KMS-11 (cell line): ENCODE results near the gene DENND1A.

Experiments
- H2AFZ ChIP-seq: fragments of 200-600 bp; sonication (generic); 2 replicates; pipeline ENCODE4 v1.6.1; 2016; ENCODE audit warnings: antibody characterized with exemption, mixed run types, low read depth
- H3K27ac ChIP-seq: fragments of 200-600 bp; sonication (generic); 2 replicates; pipeline ENCODE4 v1.6.1; 2016; ENCODE audit warnings: mild to moderate bottlenecking, mixed run types
- H3K27me3 ChIP-seq: fragments of 200-600 bp; sonication (generic); 2 replicates; pipeline ENCODE4 v1.6.1; 2017; ENCODE audit warnings: mild to moderate bottlenecking, low read depth, mixed run types, moderate library complexity; ENCODE audit not compliant: insufficient read depth
- H3K36me3 ChIP-seq: fragments of 200-600 bp; sonication (generic); 2 replicates; pipeline ENCODE4 v1.6.1; 2017; ENCODE audit warnings: mild to moderate bottlenecking, mixed run types; ENCODE audit not compliant: insufficient read depth
- H3K4me1 ChIP-seq: fragments of 200-600 bp; sonication (generic); 2 replicates; pipeline ENCODE4 v1.6.1; 2016; ENCODE audit warnings: mild to moderate bottlenecking, low read depth, mixed run types; ENCODE audit not compliant: poor library complexity, severe bottlenecking
- H3K4me2 ChIP-seq: fragments of 200-600 bp; sonication (generic); 2 replicates; pipeline ENCODE4 v1.7.0; 2016; ENCODE audit warnings: mild to moderate bottlenecking, mixed run types
- H3K4me3 ChIP-seq: fragments of 200-600 bp; sonication (generic); IDR thresholded peaks from 2 replicates; pipeline ENCODE4 v1.6.1; 2017; ENCODE audit warnings: low read depth, low read length, mixed read lengths; ENCODE audit not compliant: insufficient read depth
- H3K79me2 ChIP-seq: fragments of 200-600 bp; sonication (generic); 2 replicates; pipeline ENCODE4 v1.6.1; 2016; ENCODE audit warnings: low read depth, mixed run types; ENCODE audit not compliant: insufficient read depth
- H3K9ac ChIP-seq: fragments of 200-600 bp; sonication (generic); 2 replicates; pipeline ENCODE4 v1.6.1; 2016; ENCODE audit warnings: mild to moderate bottlenecking, mixed run types
- H4K20me1 ChIP-seq: fragments of 200-600 bp; sonication (generic); 2 replicates; pipeline ENCODE4 v1.6.1; 2016; ENCODE audit warnings: mild to moderate bottlenecking, mixed run types; ENCODE audit not compliant: insufficient read depth
- TF ChIP-seq, protein P1 (sequence below): fragments of 200-600 bp; sonication (generic); conservative IDR thresholded peaks from 2 replicates; pipeline ENCODE4 v1.6.1; 2017; ENCODE audit warnings: low read depth, mild to moderate bottlenecking, antibody characterized with exemption, low read length, moderate library complexity, mixed read lengths

Gene DENND1A

DNA sequence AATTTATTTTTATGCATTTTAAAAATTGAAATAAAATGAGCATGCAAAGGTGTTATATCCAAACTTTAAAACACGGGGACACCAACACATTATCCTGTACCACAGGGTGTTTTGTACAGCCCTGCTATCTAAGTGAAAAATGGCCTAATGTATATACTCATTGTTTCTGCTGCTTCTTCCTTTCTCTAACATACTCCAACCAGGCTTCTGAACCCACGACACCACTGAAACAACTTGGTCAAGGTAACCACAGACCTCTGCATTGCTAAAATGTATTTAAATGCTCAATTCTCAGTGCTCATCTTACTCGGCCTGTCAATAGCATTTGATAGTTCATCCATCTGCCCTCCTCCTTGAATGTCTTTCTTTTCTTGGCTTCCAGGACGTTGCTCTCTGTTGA, 48.3 kb downstream of the DENND1A start:
- Histone ChIP-seq H3K4me3 (no peak overlapping the region), H4K20me1 (no peaks in the 10 kb centered on the region), H3K4me1 (peaks cover 11% of the 10 kb centered on the region), H3K36me3 (no peaks in the 10 kb centered on the region), H3K4me2 (no peak overlapping the region), H2AFZ (no peak overlapping the region), H3K27ac (no peak overlapping the region), H3K27me3 (no peaks in the 10 kb centered on the region), H3K79me2 (no peaks in the 10 kb centered on the region), H3K9ac (no peak overlapping the region)
- TF ChIP-seq, protein P1, sequence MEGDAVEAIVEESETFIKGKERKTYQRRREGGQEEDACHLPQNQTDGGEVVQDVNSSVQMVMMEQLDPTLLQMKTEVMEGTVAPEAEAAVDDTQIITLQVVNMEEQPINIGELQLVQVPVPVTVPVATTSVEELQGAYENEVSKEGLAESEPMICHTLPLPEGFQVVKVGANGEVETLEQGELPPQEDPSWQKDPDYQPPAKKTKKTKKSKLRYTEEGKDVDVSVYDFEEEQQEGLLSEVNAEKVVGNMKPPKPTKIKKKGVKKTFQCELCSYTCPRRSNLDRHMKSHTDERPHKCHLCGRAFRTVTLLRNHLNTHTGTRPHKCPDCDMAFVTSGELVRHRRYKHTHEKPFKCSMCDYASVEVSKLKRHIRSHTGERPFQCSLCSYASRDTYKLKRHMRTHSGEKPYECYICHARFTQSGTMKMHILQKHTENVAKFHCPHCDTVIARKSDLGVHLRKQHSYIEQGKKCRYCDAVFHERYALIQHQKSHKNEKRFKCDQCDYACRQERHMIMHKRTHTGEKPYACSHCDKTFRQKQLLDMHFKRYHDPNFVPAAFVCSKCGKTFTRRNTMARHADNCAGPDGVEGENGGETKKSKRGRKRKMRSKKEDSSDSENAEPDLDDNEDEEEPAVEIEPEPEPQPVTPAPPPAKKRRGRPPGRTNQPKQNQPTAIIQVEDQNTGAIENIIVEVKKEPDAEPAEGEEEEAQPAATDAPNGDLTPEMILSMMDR = no peak

DNA sequence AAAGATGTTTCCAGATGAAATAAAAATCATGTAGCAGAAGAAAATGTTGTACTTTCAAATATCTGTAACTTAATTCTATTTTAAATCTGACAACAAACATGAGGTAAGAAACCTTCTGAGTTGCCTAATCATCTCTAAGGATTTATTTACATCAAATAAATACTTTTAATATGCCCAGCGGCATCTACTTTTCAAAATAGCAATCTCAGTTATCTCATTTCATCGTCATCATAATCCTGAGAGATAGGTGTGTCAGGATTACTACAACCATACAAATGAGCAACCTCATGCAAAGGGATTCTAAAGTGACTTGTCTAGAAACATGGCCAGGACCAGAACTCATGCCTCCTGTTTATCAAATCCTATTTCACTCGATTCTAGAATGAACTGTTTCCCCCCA, 49.5 kb downstream of the DENND1A start:
- H4K20me1 ChIP-seq = no peaks in the 10 kb centered on the region
- H3K4me1 ChIP-seq = peaks cover 11% of the 10 kb centered on the region
- TF ChIP-seq, protein P1 = no peak
- no peaks in the 10 kb centered on the region for H3K36me3 ChIP-seq
- no peaks in the 10 kb centered on the region for H3K27me3 ChIP-seq
- H3K9ac ChIP-seq = no peak overlapping the region
- H3K27ac ChIP-seq = no peak overlapping the region
- H3K79me2 ChIP-seq = no peaks in the 10 kb centered on the region
- H2AFZ ChIP-seq = no peak overlapping the region
- no peak overlapping the region for H3K4me2 ChIP-seq
- H3K4me3 ChIP-seq = no peak overlapping the region

DNA sequence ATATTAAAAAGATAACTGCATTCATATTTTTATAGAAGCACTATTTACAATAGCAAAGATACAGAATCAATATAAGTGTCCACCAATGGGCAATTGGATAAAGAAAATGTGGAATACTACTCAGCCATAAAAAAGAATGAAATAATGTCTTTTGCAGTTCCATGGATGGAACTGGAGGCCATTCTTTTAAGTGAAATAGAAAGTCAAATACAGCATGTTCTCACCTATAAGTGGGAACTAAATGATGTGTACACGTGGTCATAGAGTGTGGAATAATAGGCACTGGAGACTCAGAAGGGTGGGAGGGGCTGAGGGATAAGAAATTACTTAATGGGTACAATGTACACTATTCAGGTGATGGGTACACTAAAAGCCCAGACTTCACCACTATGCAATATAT, 53.2 kb downstream of the DENND1A start:
- Histone ChIP-seq H3K79me2 (no peaks in the 10 kb centered on the region), H2AFZ (no peak overlapping the region), H3K9ac (no peak overlapping the region), H3K4me1 (peaks cover 8% of the 10 kb centered on the region), H3K4me2 (no peak overlapping the region), H3K27me3 (no peaks in the 10 kb centered on the region), H3K36me3 (no peaks in the 10 kb centered on the region), H3K27ac (no peak overlapping the region), H3K4me3 (no peak overlapping the region), H4K20me1 (no peaks in the 10 kb centered on the region)
- TF ChIP-seq, protein P1 = no peak

DNA sequence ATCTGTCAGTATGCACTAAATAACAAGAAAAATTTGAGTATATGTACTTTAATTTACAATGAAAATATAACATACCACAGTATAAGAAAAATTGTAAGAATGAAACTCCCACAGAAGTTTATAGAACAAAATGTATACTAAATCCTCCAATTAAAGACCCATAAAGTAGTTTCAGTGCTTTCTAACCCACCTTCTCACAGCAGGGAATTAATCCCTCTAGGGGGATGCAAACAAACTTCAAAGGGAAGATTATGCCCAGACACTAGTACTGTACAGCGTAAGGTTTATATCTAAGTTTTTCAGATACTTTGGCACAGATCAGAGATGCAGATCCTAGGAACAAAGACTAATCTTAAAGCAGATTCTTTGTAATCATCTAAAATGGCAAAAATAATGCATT, 57.2 kb downstream of the DENND1A start:
- H3K36me3 ChIP-seq = no peaks in the 10 kb centered on the region
- TF ChIP-seq, protein P1 = no peak
- no peak overlapping the region for H2AFZ ChIP-seq
- no peaks in the 10 kb centered on the region for H3K79me2 ChIP-seq
- H4K20me1 ChIP-seq = no peaks in the 10 kb centered on the region
- H3K9ac ChIP-seq = no peak overlapping the region
- H3K4me1 ChIP-seq = peaks cover 5% of the 10 kb centered on the region
- no peak overlapping the region for H3K4me3 ChIP-seq
- no peak overlapping the region for H3K4me2 ChIP-seq
- H3K27me3 ChIP-seq = no peaks in the 10 kb centered on the region
- H3K27ac ChIP-seq = no peak overlapping the region
